Inferior parietal cortex (tissue), 1 donor: ENCODE measurements around the gene IGFBP5.

ENCODE experiments used
- DNase-seq: peaks from one replicate; pipeline ENCODE4 v3.0.0-alpha.2; 2016; ENCODE audit errors: extremely low spot score

Gene IGFBP5

GRCh38 chr2:216665717-216666116 lies 29.6 kb downstream of the IGFBP5 start:
- DNase-seq, result no peak

- DNase-seq, result no peak
These were observed 30.1 kb downstream of the IGFBP5 start for GRCh38 chr2:216665242-216665641.

- DNase-seq, result no peak
These were observed 30.7 kb downstream of the IGFBP5 start for GRCh38 chr2:216664593-216665034.

GRCh38 chr2:216663846-216664245 lies 31.5 kb downstream of the IGFBP5 start:
- no peak for DNase-seq

GRCh38 chr2:216663106-216663505 lies 32.2 kb downstream of the IGFBP5 start:
- no peak for DNase-seq

- DNase-seq, result no peak
These were observed 33.5 kb downstream of the IGFBP5 start for GRCh38 chr2:216661639-216662375.

GRCh38 chr2:216661051-216661450 lies 34.3 kb downstream of the IGFBP5 start:
- DNase-seq, result no peak

- DNase-seq, result no peak
These were observed 34.9 kb downstream of the IGFBP5 start for GRCh38 chr2:216660496-216660895.

GRCh38 chr2:216659276-216659675 lies 36.1 kb downstream of the IGFBP5 start:
- no peak for DNase-seq

- no peak for DNase-seq
These were observed 36.6 kb downstream of the IGFBP5 start for GRCh38 chr2:216658757-216659156.

- DNase-seq, result no peak
These were observed 37.4 kb downstream of the IGFBP5 start for GRCh38 chr2:216657980-216658379.

- no peak for DNase-seq
These were observed 38.1 kb downstream of the IGFBP5 start for GRCh38 chr2:216657086-216657855.

- no peak for DNase-seq
These were observed 40.8 kb downstream of the IGFBP5 start for GRCh38 chr2:216654528-216655052.

- no peak for DNase-seq
These were observed 41.4 kb downstream of the IGFBP5 start for GRCh38 chr2:216653931-216654365.

- no peak for DNase-seq
These were observed 42.1 kb downstream of the IGFBP5 start for GRCh38 chr2:216653093-216653799.

- DNase-seq, result no peak
These were observed 42.8 kb downstream of the IGFBP5 start for GRCh38 chr2:216652566-216652965.

GRCh38 chr2:216651351-216651881 lies 43.9 kb downstream of the IGFBP5 start:
- DNase-seq, result no peak

GRCh38 chr2:216650626-216651257 lies 44.6 kb downstream of the IGFBP5 start:
- DNase-seq, result no peak

GRCh38 chr2:216649574-216649973 lies 45.8 kb downstream of the IGFBP5 start:
- no peak for DNase-seq

GRCh38 chr2:216648105-216648504 lies 47.2 kb downstream of the IGFBP5 start:
- no peak for DNase-seq

- DNase-seq, result no peak
These were observed 49.2 kb downstream of the IGFBP5 start for GRCh38 chr2:216646116-216646515.

GRCh38 chr2:216645636-216645950 lies 49.8 kb downstream of the IGFBP5 start:
- DNase-seq, result no peak
